NOMO-1 treated with DMSO at 0.1 percent for 48 hours (cell line): ENCODE data around the gene SWSAP1.

Experiments
- DNase-seq: peaks from one replicate; lab custom pipeline; 2025; ENCODE audit not compliant: unreplicated experiment; lab: John Stamatoyannopoulos, UW

The SWSAP1 gene

GRCh38 chr19:11406703-11407236 is 32.3 kb downstream of the SWSAP1 start:
- peak; percentile 30 for DNase-seq

- no peak for DNase-seq
These were observed 34.1 kb downstream of the SWSAP1 start for GRCh38 chr19:11408591-11408990.

- no peak for DNase-seq
These were observed 36.2 kb downstream of the SWSAP1 start for GRCh38 chr19:11410682-11411081.

DNA sequence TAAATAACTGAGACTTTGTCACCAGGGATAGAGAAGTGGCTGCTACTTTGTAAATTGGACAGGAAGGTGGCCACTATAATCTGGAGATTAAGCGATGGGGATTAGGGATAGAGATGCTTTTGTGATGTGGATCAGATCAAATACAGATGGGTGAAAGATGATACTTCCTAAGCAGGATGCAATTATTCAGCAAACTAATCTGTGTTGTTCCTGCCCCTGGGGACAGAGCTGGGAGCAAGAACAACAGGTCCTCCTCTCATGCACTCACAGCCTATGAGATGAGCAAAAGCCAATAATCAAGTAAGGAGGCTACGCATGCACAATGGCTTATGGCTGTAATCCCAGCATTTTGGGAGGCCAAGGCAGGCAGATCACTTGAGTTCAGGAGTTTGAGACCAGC is 40.1 kb downstream of the SWSAP1 start:
- DNase-seq, result no peak

GRCh38 chr19:11416346-11417052 is 42.0 kb downstream of the SWSAP1 start:
- DNase-seq, result no peak

DNA sequence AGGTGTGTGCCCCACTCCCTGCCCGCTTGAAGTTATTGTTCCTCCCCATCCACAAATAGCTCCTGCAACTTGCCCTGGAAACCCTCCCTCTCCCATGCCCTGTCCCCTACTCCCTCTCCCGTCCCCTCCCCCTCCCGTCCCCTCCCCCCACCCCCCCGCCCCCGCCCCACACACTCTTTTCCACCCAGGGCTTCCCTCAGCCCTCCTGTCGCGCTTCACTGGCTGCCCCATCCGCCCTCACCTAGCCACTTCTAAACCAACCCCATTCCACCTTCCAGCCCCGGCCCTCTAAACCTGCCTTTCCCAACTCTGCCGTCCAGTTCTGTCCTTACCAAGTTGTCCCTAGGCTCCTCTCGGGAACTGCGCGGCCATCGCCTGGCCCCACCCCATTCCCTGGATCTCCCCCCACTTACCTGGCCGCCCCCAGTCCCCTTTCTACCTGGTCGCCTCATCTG is 43.7 kb downstream of the SWSAP1 start:
- no peak for DNase-seq

DNA sequence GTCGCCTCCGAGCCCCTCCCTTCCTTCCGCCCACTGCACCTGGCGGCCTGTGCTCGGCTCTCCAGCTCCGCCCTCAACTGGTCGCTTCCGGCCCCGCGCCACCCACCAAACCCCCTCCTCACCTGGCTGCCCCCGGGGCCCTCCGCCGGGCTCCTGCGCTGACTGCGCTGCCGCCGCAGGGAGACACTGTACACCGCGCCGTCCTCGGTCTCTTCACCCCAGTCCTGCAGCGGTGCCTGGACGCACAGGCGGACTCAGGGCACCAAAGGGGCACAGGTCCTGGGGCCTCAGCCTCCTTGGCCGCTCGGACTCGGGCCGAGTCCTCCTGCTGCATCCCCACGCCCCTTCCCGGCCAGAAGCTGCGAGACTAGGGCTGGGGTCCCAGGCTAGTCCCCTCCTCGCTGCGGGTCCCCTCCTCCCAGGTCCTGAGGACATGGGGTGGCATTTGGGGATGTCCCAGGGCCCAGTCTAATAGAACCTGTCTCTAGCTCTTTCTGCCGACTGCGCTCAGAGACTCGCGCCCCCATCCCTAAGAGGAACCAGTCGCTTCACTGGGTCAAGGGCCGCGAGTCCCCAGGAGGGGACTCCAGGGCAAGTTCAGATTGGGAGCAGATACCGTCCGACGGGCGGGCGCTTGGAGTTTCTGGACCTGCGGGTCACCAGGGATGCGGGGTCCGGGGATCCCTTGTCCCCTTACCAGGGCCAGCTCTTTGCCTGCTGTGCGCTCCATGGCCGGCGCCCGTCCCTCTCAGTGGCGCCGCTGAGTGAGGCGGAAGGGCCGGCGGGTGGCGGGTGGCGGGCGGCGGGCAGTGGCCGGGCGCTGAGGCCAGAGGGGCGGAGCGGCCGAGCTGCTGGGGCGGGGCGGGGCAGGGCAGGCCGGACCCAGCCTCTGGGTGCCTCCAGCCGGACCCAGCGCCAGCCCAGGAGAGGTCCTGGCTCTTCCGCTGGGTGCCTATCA is 44.4 kb downstream of the SWSAP1 start, which contains the start of gene RGL3:
Gene RGL3, minus strand, starts transcription at position 766 of the 958 bp plus-strand sequence. Its CDS starts 36 bp downstream, at position 730.
- no peak for DNase-seq

- DNase-seq, result peak; percentile 14
These were observed 46.2 kb downstream of the SWSAP1 start for GRCh38 chr19:11420429-11421370.

GRCh38 chr19:11421371-11422098 is 47.1 kb downstream of the SWSAP1 start:
- DNase-seq, result no peak

DNA sequence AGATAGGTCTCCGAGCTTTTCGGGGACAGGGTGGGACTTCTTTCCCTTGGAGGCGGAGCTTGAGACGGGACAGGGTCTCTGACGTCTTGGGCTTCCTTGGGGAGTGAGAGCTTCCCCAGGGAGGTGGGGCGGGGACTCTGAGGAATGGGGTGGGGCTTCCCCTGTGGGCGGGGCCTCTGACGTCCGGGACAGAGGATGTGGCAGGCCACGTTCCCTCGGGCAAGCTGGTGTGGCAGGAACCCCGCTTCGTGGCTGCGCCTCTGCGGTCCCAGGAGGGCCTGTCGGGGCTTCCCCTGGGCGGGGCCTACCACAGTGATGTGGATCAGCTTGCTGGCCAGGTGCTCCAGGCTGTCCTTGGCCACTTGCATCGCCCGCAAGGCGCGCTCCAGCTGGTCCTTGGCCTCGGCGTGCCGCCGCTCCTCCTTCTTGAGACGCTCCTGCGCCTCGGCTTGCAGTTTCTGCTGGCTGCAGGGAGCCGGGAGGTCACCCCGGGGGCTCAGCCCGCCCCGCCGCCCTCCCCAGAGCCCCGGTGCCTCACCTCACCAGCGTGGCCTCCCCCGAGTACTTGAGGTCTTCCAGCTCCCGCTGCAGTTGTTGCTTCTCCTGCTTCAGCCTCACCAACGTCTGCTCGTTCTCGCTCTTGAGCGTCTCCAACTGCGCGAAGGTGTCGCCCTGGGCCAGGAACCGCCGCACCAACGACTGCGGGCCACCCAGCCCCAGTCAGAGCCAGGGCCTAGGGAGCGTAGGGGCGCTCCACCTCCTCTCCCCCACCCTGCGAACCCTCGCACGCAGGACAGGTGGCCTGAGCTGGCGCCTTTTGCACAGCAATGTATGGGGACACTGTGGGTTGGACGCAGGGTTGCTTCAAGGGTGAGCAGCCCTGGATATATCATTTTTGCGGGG is 47.9 kb downstream of the SWSAP1 start:
- no peak for DNase-seq

GRCh38 chr19:11423164-11423790 is 48.8 kb downstream of the SWSAP1 start:
- no peak for DNase-seq

GRCh38 chr19:11423791-11424181 is 49.3 kb downstream of the SWSAP1 start:
- no peak for DNase-seq
